ENCODE data around the gene NFAM1. TPM values are rescaled to one million over a fixed set of nuclear protein-coding genes. Genes with fewer than 3 reads are reported as not detected.

Gene NFAM1
- total and polyA plus RNA-seq, 9 donors: 0.62 to 1.2 (median 1.00) TPM

- no peak for DNase-seq
- peaks cover 46% of the 10 kb centered on the region for H3K27me3 ChIP-seq (ENCODE audit: control insufficient read depth, insufficient read depth, low read length)
Measured at GRCh38 chr22:42459287-42460063, 27.3 kb upstream of the NFAM1 start.

GRCh38 chr22:42452916-42453315 is 20.7 kb upstream of the NFAM1 start:
- DNase-seq: no peak
- peaks cover 12% of the 10 kb centered on the region for H3K27me3 ChIP-seq (ENCODE audit: control insufficient read depth, insufficient read depth, low read length)
- no peak overlapping the region for H3K4me3 ChIP-seq (ENCODE audit: low read length)
- no peaks in the 10 kb centered on the region for H3K4me1 ChIP-seq (ENCODE audit: control insufficient read depth, insufficient read depth, low read length)
- H3K9me3 ChIP-seq (replicated peaks; ENCODE audit: control insufficient read depth, low read depth, low read length): no peaks in the 10 kb centered on the region
- no peaks in the 10 kb centered on the region for H3K36me3 ChIP-seq (ENCODE audit: control insufficient read depth, insufficient read depth, low read length)
- WGBS (ENCODE audit: insufficient coverage): 0% methylated on average over 1 of the region's 6 CpGs
- no peak overlapping the region for H3K27ac ChIP-seq (ENCODE audit: low read length)

More at GRCh38 chr22:42459287-42460063, 27.3 kb upstream of the NFAM1 start:
- Histone ChIP-seq H3K4me1 (ENCODE audit: control insufficient read depth, insufficient read depth, low read length) (no peaks in the 10 kb centered on the region), H3K36me3 (ENCODE audit: control insufficient read depth, insufficient read depth, low read length) (no peaks in the 10 kb centered on the region), H3K27ac (ENCODE audit: low read length) (no peak overlapping the region), H3K4me3 (ENCODE audit: low read length) (no peak overlapping the region), H3K9me3 (replicated peaks; ENCODE audit: control insufficient read depth, low read depth, low read length) (no peaks in the 10 kb centered on the region)
- WGBS (ENCODE audit: insufficient coverage): no CpG with 5 or more reads among the region's 21 CpGs

- no peak for DNase-seq
- Histone ChIP-seq H3K36me3 (ENCODE audit: control insufficient read depth, insufficient read depth, low read length) (no peaks in the 10 kb centered on the region), H3K9me3 (replicated peaks; ENCODE audit: control insufficient read depth, low read depth, low read length) (no peaks in the 10 kb centered on the region), H3K4me1 (ENCODE audit: control insufficient read depth, insufficient read depth, low read length) (no peaks in the 10 kb centered on the region), H3K4me3 (ENCODE audit: low read length) (no peak overlapping the region), H3K27me3 (ENCODE audit: control insufficient read depth, insufficient read depth, low read length) (peaks cover 12% of the 10 kb centered on the region), H3K27ac (ENCODE audit: low read length) (no peak overlapping the region)
- WGBS (ENCODE audit: insufficient coverage): 81% methylated on average over 10 of the region's 11 CpGs
Measured at GRCh38 chr22:42452456-42452855, 20.3 kb upstream of the NFAM1 start.

GRCh38 chr22:42451499-42452145 is 19.4 kb upstream of the NFAM1 start:
- Histone ChIP-seq H3K27ac (ENCODE audit: low read length) (no peak overlapping the region), H3K4me3 (ENCODE audit: low read length) (no peak overlapping the region), H3K4me1 (ENCODE audit: control insufficient read depth, insufficient read depth, low read length) (no peaks in the 10 kb centered on the region), H3K9me3 (replicated peaks; ENCODE audit: control insufficient read depth, low read depth, low read length) (peaks cover 2% of the 10 kb centered on the region), H3K36me3 (ENCODE audit: control insufficient read depth, insufficient read depth, low read length) (no peaks in the 10 kb centered on the region), H3K27me3 (ENCODE audit: control insufficient read depth, insufficient read depth, low read length) (peaks cover 17% of the 10 kb centered on the region)
- no peak for DNase-seq
- 82% methylated on average over 9 of the region's 11 CpGs for WGBS (ENCODE audit: insufficient coverage)

- Histone ChIP-seq H3K9me3 (replicated peaks; ENCODE audit: control insufficient read depth, low read depth, low read length) (peaks cover 2% of the 10 kb centered on the region), H3K36me3 (ENCODE audit: control insufficient read depth, insufficient read depth, low read length) (no peaks in the 10 kb centered on the region)
- WGBS (ENCODE audit: insufficient coverage): 70% methylated on average over 4 of the region's 6 CpGs
Measured at GRCh38 chr22:42450862-42451261, 18.7 kb upstream of the NFAM1 start.

GRCh38 chr22:42446151-42446550 is 13.9 kb upstream of the NFAM1 start:
- peaks cover 2% of the 10 kb centered on the region for H3K9me3 ChIP-seq (replicated peaks; ENCODE audit: control insufficient read depth, low read depth, low read length)
- H3K27ac ChIP-seq (ENCODE audit: low read length): no peak overlapping the region
- peaks cover 53% of the 10 kb centered on the region for H3K27me3 ChIP-seq (ENCODE audit: control insufficient read depth, insufficient read depth, low read length)
- no peak for DNase-seq
- H3K4me3 ChIP-seq (ENCODE audit: low read length): no peak overlapping the region
- H3K36me3 ChIP-seq (ENCODE audit: control insufficient read depth, insufficient read depth, low read length): no peaks in the 10 kb centered on the region
- WGBS (ENCODE audit: insufficient coverage): no CpG with 5 or more reads among the region's 13 CpGs
- H3K4me1 ChIP-seq (ENCODE audit: control insufficient read depth, insufficient read depth, low read length): peaks cover 15% of the 10 kb centered on the region

More at GRCh38 chr22:42450862-42451261, 18.7 kb upstream of the NFAM1 start:
- no peak for DNase-seq
- no peaks in the 10 kb centered on the region for H3K4me1 ChIP-seq (ENCODE audit: control insufficient read depth, insufficient read depth, low read length)
- peaks cover 21% of the 10 kb centered on the region for H3K27me3 ChIP-seq (ENCODE audit: control insufficient read depth, insufficient read depth, low read length)
- H3K4me3 ChIP-seq (ENCODE audit: low read length): no peak overlapping the region
- H3K27ac ChIP-seq (ENCODE audit: low read length): no peak overlapping the region

- peaks cover 2% of the 10 kb centered on the region for H3K9me3 ChIP-seq (replicated peaks; ENCODE audit: control insufficient read depth, low read depth, low read length)
- peak overlapping the region; percentile 7 for H3K27ac ChIP-seq (ENCODE audit: low read length)
- peaks cover 22% of the 10 kb centered on the region for H3K4me1 ChIP-seq (ENCODE audit: control insufficient read depth, insufficient read depth, low read length)
- WGBS (ENCODE audit: insufficient coverage): 3% methylated on average over 15 of the region's 28 CpGs
- peak; percentile 90 for DNase-seq
- no peaks in the 10 kb centered on the region for H3K36me3 ChIP-seq (ENCODE audit: control insufficient read depth, insufficient read depth, low read length)
- H3K27me3 ChIP-seq (ENCODE audit: control insufficient read depth, insufficient read depth, low read length): peaks cover 67% of the 10 kb centered on the region
- peak overlapping the region; percentile 30 for H3K4me3 ChIP-seq (ENCODE audit: low read length)
Measured at GRCh38 chr22:42444077-42444904, 12.1 kb upstream of the NFAM1 start.

- DNase-seq: no peak
- H3K4me1 ChIP-seq (ENCODE audit: control insufficient read depth, insufficient read depth, low read length): peaks cover 25% of the 10 kb centered on the region
- no peaks in the 10 kb centered on the region for H3K36me3 ChIP-seq (ENCODE audit: control insufficient read depth, insufficient read depth, low read length)
- no peak overlapping the region for H3K27ac ChIP-seq (ENCODE audit: low read length)
- H3K4me3 ChIP-seq (ENCODE audit: low read length): no peak overlapping the region
- H3K27me3 ChIP-seq (ENCODE audit: control insufficient read depth, insufficient read depth, low read length): peaks cover 74% of the 10 kb centered on the region
- H3K9me3 ChIP-seq (replicated peaks; ENCODE audit: control insufficient read depth, low read depth, low read length): peaks cover 2% of the 10 kb centered on the region
- 22% methylated on average over 4 of the region's 6 CpGs for WGBS (ENCODE audit: insufficient coverage)
Measured at GRCh38 chr22:42443240-42444076, 11.3 kb upstream of the NFAM1 start.

GRCh38 chr22:42442748-42443147 is 10.5 kb upstream of the NFAM1 start:
- no peak for DNase-seq
- H3K36me3 ChIP-seq (ENCODE audit: control insufficient read depth, insufficient read depth, low read length): no peaks in the 10 kb centered on the region
- H3K27ac ChIP-seq (ENCODE audit: low read length): no peak overlapping the region
- 40% methylated on average over 1 of the region's 4 CpGs for WGBS (ENCODE audit: insufficient coverage)
- H3K9me3 ChIP-seq (replicated peaks; ENCODE audit: control insufficient read depth, low read depth, low read length): peaks cover 2% of the 10 kb centered on the region
- H3K4me3 ChIP-seq (ENCODE audit: low read length): no peak overlapping the region
- H3K4me1 ChIP-seq (ENCODE audit: control insufficient read depth, insufficient read depth, low read length): peaks cover 29% of the 10 kb centered on the region
- H3K27me3 ChIP-seq (ENCODE audit: control insufficient read depth, insufficient read depth, low read length): peaks cover 81% of the 10 kb centered on the region

All from muscle of leg (tissue), 11 donors.